Measurements from ENCODE around the gene PLAGL1.

The PLAGL1 gene

DNA sequence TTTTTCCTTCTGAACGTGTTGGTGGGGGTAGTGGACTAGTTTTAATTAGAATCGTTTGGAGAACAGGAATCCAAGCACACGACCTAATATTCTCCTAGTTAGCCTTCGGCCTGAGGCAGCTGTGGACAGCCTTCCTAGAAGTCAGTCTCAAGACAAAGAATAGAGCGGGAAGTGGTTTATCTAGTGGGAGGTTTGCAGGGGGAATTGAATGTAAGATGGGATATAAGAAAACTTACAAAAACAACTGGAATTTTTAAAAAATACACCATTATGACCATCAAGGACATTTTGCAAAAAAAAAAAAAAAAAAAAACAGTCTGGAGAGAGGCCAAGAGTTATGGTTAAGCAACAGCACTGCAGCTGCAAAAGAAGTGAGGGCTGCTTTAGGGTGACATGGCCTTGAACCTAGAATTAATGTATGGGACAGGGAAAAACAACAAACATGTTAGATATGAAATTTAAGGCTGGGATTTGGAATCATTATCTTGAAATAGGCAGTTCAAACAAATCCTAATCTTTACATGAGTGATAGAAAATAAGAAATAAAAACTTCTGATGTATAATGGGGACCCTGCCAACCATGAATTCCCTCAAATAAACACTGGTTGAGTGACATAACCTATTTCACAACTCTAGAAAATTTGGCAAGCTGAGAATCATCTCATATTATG is 40.2 kb downstream of the PLAGL1 start:
- DNase-seq (ENCODE audit: low read depth in 1 of 2, low spot score in 1 of 2), result no peak

DNA sequence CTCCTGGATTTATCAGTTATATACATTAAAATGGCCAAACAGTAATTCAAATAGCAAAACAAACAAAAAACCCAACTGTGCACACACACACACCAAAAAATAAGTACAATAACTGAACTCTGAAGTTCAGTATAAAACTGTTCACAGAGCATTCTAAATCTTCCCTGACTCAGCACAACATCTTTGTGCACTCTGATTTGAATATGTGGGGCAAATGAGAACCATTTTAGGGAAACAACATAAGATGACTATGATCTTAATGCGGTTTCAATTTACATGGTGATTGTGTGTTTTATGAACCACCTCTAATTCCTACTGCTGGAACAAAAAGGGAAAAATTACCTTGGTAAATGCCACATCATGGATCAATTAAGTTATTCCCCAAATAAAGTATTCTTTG is 41.7 kb downstream of the PLAGL1 start:
- no peak for DNase-seq (ENCODE audit: low read depth in 1 of 2, low spot score in 1 of 2)

DNA sequence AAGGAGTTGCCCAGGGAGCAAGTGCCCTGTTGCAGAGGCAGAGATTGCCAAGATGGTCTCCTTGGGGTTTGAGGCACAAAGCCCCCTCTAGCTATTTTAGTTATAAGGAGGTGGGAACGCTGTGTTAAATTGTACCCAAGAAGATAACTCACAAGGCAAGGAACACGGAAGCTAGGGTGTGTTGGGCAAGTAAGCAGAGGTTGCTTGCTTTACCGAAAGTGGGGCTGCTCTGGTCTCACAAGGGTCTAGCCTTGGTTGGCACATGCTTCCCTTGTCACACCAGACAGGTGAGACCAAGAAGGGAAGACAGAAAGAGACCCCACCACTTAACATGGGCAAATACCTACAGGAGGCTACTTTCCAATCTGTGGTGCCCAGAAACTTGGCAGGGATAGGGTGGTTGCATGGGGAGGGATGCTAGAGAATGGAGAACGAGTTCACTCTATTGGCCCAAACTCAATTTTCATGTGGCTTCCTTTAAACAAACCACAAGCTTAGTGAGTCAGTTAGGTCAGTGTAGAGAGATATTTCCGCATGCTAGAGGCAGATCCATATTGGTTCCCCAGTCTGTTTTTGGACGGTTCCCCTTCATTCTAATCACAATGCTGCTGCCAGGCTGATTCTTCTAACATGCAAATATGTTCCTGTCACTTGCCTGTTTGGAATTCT is 42.4 kb downstream of the PLAGL1 start:
- no peak for DNase-seq (ENCODE audit: low read depth in 1 of 2, low spot score in 1 of 2)

DNA sequence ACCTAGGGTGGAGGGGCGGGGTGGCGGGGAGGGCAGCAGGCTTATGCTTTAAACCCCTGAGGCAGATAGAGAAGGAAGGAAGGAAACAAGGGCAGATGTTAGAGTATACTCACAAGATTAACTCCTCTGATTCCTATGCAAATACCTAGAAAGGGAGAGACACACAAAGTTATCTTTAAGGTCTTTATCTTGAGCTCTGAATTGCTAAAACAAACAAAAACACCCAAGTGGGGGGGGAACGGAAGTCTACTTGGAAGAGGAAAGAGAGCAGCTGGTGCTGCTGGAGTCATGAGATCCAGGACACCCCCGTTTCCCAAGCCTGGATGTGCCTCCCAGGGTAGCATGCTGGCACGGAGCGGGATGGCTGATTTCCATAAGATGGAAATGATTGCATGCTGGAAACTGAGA is 43.4 kb downstream of the PLAGL1 start:
- no peak for DNase-seq (ENCODE audit: low read depth in 1 of 2, low spot score in 1 of 2)

DNA sequence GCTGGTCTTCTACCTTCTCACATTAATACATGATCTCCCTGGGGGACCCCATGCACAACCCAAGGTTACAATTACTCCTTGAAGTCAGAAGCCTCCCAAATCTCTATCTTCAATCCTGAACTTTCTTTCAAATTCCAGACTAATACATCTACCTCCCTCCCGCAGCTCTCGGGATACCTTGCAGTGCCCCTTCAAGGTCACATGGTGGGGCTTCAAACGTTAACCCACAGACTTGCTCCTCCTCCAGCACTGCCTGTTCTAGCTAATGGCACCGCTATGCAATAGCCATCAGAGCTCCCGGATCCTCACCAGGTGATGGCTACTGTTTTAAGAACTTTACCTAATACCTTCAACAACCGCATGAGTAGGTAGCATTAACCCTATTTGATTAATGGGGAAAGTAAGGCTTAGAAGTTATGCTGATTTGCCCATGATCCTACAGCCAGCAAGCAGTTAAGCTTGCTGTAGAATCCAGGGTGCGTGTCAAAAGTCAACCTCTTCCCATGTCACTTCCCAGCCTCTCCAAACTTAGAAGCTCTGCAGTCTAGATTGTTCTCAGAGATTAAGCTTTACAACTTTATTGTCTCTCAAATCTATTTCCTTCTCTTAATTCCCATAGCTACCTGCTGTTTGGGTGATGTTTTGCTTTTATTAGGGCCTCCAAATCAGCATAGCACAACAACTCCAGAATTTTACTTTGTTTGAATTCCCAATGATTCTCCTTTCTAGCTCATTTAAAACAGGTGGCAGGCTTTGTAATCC is 44.7 kb downstream of the PLAGL1 start:
- no peak for DNase-seq (ENCODE audit: low read depth in 1 of 2, low spot score in 1 of 2)

DNA sequence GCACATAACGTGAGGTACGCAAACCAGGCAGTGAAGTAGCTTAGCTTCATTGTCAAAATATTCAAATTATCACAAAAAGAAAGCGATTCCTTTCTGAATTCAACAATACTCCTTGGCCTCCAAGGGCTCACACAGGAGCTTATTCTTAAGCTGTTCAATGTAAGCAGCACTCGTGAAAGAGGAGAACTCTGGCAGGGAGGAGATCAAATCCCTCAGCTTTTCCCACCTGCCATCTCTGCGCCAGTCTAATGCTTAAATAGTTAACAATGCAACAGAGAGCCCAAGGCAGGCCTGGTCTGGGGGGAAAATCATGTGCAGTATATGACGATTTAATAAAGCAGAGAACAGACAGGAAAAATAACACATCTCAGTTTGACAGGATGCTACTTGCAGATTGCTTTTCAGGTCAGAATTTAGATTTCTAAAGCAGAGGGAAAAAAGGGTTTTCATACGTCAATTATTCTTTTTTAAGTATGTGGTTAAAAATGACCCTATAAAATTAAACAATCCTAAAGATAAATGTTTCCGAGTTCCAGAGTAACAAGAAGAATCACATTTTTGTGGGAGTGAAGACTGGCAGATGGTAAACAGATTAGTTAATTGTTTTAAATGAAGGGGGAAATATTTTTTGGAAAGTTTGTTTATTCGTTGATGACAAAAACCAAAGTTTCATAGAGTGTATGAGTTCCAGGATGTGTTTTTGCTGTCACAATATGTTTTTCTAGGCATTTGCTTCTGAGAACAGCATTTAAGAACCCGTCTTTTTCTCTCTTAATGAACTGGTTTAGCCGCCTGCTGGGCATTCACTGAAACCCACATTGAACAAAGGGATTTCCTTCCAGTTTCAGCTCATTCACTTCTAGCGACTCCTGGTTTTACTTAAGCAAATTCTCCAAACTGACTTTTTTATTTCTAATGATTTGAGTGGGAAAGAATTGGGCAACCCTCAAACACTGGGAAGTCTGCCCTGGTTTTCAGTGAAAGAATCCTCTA is 45.9 kb downstream of the PLAGL1 start:
- no peak for DNase-seq (ENCODE audit: low read depth in 1 of 2, low spot score in 1 of 2)

DNA sequence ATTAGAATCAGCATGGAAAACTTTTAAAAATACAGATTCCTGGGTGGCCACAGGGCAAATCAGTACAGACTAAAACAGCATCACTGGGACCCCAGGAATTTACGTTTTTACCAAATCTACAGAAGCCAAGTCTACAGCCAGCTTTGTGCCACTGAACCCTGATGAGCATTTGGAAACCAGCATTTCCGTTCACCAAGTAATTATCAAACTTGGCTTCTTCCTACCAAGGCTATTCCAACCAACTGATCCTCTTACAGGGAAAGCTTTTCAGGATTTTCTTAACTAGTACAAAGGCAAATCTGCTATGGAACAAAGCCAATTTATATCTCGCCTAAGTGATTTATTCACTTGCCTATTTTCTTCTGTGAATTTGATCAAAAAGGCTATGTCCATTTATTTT is 47.0 kb downstream of the PLAGL1 start:
- no peak for DNase-seq (ENCODE audit: low read depth in 1 of 2, low spot score in 1 of 2)

DNA sequence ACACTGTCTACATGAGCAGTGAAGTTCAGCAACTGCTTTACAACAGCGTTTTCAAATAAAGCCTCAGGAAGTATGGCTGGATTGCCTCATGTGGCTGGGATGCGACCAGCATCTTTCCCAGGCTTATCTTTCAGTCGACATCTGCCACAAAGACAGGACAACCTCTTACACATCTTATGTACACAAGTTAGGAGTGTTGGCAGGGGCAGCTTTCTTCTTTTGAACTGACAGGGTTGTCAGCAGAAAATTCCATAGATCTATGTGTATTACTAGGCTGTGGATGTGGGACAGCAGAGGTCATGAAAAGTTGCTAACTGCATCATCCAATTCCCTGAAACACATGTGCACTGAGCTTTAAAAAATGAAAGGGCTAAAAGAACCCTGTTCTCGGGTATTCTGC is 48.1 kb downstream of the PLAGL1 start:
- DNase-seq (ENCODE audit: low read depth in 1 of 2, low spot score in 1 of 2), result no peak

DNA sequence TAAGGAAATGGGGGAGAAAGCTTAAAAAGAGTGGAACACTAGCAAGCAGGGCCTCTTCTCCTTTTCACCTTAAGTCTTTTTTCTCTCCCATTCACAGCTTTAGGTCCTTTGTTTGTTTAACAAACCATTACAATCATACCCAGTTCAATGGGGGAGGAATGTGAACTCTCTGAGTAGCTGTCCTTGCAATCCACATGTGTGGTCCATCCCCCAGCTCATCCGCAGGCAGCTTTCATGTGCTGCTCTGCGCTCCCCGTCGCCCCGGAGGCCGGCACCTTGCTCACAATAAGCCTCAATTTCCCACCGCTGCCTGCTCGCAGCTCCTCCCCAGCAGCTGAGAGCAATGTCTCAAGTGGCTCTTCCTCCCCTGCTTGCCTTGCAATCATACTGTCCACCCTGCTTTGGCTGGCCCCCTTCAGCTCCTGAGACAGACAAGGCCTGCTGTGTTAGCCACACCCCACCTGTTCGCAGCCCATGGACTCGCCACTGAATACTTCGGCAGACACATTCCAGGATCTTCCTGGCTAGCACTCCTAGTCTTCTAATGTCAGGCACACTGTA is 49.1 kb downstream of the PLAGL1 start:
- no peak for DNase-seq (ENCODE audit: low read depth in 1 of 2, low spot score in 1 of 2)

DNA sequence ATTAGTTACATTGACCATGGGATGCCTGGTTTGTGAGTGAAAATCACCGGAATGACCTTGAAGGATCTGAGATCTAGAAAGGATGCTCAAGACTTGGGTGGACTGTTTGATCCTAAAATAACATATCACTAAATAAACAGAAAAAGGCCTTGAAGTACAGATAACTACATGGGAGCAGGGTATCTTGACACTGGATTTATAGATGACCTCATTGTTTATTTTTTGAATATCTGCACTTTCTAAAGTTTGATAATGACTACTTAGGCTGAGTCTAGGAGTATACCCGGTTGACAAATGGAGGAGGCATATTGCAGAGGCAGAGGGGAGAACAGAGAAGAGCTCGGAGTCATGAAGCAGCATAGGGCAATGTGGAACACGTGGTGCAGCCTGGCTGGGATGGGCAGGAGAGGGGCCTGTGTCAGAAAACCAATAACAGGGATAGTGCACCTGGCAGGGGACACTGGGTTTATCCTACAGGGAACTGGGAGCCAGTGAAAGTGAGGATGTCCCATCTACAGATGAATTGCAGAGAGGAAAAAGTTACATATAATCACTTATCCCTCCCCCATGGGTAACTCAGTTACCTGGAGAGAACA is 50.3 kb downstream of the PLAGL1 start:
- no peak for DNase-seq (ENCODE audit: low read depth in 1 of 2, low spot score in 1 of 2)

DNA sequence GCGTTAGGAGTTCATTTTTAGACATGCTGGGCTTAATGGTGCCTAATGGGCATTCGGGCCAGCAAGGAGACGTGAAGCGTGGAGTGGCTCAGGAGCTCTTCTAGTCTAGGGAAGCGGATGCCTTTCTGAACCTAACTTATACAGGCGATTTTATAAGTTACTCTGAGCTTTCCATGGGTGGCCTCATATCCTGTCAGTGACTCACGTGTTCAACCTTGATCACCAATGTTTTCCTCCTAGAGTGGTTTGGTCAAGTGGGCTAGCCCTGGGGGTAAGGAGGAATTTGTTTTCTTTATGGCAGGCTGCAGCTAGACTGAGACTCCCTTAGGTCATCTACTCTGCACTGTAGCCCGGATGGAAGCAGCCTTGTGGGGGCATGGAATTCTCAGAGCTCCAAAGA is 52.1 kb downstream of the PLAGL1 start:
- DNase-seq (ENCODE audit: low read depth in 1 of 2, low spot score in 1 of 2), result no peak

DNA sequence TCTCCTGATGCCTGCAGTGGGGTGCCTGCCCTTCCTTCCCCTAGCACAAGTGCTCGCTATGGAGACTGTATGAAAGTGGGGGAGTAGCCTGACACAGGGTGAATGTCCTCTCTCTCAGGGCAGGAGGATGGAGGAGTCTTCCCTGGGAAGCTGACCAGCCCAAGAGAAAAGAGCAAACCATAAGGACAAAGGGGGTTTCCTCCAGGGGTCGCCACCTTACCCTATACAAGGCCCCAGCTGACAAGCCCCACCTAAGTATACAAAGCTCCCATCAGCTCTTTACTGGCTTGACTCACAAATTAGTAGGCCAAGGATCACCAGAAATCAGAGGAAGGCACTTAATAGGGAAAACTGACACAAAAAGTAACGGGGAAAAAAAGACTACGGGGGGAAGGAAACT is 54.1 kb downstream of the PLAGL1 start:
- DNase-seq (ENCODE audit: low read depth in 1 of 2, low spot score in 1 of 2), result no peak

DNA sequence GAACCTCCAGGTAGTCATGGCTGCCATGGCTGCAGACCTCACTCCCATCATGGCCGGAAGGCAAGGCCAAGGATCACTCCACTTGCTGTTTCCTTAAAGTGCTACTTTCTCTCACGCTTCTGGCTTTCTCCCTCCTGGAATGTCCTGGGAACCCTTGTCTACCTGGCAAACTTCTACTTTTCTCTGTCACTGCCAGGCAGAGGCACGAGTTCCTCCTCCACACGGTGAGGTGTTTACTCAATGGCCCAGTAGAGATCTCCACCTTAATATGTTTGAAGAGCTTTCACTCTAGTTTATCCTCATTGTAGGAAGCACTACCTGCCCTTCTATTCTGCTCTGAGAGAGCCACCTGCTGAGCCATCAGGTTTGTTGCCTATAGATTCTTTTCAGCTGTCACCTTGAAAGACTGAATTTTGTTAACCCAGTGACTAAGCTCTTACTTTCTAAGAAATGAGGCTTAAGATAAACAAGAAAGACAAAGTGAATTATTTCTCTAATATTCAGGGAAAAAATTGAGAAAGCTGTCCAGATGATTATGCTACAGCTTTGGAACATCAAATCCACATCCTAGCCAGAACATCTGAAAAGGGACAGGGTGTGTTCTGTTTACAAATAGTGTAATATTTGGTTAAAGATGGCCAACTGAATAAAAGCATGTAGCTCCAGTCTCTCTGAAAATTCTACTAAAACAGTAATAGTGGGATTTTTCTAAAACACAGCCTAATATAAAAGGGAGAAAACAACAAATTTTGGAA is 54.9 kb downstream of the PLAGL1 start:
- no peak for DNase-seq (ENCODE audit: low read depth in 1 of 2, low spot score in 1 of 2)

DNA sequence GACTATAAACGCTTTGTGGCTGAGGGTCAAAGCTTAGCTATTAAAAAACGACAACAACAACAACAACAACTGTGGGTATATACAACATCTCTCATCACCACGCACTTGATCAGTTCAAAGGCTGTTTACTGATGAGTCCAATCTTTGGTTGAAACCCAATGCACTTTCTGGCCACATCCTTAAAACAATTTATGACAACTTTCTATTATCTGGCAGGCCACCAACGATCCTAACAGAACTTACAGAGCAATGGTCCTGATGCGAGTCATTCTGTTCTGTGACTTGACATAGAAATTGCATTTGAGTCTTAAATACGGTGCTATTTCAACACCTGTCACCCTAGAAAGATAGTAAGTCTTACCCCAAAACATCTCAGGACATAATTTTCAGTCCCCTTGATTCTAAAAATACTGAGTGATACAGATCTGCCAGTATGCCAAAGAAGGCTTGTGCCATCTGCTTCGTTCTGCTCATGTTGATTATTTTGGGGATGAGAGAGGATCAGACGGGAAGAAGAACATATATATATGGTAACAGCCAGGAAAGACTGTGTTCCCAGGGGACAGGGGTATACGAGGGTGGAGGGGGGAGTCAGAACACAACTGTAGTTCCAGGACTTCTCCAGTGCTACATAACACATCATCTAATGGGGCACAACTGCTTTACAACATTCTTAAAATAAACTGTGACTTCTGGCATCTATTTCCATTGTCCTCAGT is 55.8 kb downstream of the PLAGL1 start:
- no peak for DNase-seq (ENCODE audit: low read depth in 1 of 2, low spot score in 1 of 2)

DNA sequence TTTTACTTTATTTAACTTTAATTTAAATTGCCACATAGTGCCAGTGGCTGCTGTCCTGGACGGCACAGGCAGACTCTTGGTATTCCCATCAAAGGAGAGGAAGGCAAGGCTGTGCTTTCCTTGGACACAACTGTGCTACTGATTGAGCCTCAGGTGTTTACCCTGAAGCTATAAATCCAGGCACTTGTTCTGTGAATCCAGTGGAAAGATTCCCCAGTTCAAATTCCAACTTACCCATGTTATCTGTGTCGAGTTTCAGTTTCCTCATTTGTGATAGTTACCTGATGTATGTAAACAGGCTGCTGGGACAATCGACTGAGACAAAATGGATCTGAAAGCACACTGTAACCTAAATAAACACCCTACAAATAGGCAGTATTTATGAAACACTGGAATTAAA is 57.2 kb downstream of the PLAGL1 start:
- DNase-seq (ENCODE audit: low read depth in 1 of 2, low spot score in 1 of 2), result no peak

DNA sequence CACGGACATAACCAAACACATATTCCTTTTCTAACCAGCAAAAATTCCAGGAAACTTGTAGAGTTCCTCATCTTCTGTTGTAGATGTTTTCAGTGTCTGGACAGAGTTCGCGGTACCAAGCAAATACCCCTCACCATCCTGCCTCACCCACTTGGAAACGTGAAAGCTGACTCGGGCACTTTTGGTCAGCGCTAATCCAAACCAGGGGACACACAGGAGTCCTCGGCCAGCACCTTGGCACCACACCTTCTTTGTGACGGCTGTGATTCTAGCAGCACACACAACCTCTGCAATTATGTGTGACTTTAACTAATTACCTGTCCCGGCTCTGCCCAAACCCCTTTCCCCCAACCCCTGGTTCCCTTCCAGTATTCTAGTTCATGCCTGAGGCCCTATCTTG is 58.1 kb downstream of the PLAGL1 start:
- DNase-seq (ENCODE audit: low read depth in 1 of 2, low spot score in 1 of 2), result no peak

DNA sequence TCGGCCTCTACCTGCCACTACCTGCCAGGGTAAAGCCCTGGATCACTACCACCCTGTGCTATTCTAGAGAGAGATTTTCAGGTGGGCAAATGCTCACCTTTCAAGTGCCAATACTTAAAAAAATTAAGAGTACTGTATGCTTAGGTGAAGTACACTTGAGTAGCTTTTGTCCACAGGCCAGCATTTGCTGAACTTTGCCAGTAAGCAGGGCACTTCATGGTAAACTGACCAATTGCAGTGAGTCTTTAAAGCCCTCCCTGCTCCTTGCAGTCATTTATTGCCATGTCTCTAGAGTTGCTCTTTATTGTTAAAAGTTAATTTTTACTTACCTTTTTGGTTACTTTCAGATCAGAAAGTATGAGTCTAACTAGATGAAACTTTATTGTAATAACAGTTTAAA is 58.5 kb downstream of the PLAGL1 start:
- no peak for DNase-seq (ENCODE audit: low read depth in 1 of 2, low spot score in 1 of 2)

DNA sequence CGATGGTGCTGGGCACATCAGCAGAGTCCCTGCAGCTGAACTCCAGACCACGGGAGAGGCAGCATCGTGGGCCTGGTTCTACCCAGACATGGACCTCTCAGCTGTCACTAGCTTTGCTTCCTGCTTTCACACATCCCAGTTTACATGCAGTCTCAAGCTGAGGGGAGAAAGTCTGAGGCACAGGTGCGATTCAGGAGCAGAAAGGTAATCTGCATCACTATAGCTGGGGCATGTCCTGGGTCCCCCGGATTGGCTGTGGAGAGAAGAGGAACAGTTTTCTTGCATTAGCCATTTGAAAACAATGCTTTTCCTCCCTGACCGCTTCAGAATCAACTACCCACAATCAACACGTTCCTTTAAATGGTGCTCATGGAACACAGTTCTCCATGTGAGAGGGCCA is 59.9 kb downstream of the PLAGL1 start:
- no peak for DNase-seq (ENCODE audit: low read depth in 1 of 2, low spot score in 1 of 2)
